Measurements from ENCODE around the gene COL6A1.

The COL6A1 gene

GRCh38 chr21:45938453-45938755, 43.2 kb upstream of the COL6A1 start:
- Histone ChIP-seq H3K4me1 (peaks cover 34 to 100% (median 95%) of the 10 kb centered on the region in 10 experiments), H3K27ac (peak overlapping the region in 7 of 11 experiments; percentile 51 to 78 (median 70); a peak in 14 of 22 replicates), H3K4me2 (peak overlapping the region; percentile 44 to 93 (median 76)), H4K20me1 (peaks cover 0 to 33% (median 9%) of the 10 kb centered on the region in 11 experiments; a peak in 12 of 22 replicates), H3K36me3 (no peaks in the 10 kb centered on the region), H3K9me3 (replicated peaks in 1 of 11) (no peaks in the 10 kb centered on the region), H3K27me3 (peaks cover 0 to 8% (median 0%) of the 10 kb centered on the region in 11 experiments; a peak in 3 of 22 replicates), H3K9ac (peak overlapping the region in 8 of 11 experiments; percentile 28 to 72 (median 52); a peak in 11 of 22 replicates), H3K4me3 (peak overlapping the region in 2 of 10 experiments; percentile 25 to 38; a peak in 1 of 20 replicates)
- TF ChIP-seq Cebpa-rat (IDR thresholded peaks at IDR 0.05) = no peak

- no peaks in the 10 kb centered on the region for H3K36me3 ChIP-seq
Observed at GRCh38 chr21:45938811-45939520, 42.6 kb upstream of the COL6A1 start.

GRCh38 chr21:45939521-45940045, 42.0 kb upstream of the COL6A1 start:
- peaks cover 0 to 33% (median 9%) of the 10 kb centered on the region in 11 experiments; a peak in 12 of 22 replicates for H4K20me1 ChIP-seq
- H3K9me3 ChIP-seq (replicated peaks in 1 of 11) = no peaks in the 10 kb centered on the region
- no peaks in the 10 kb centered on the region for H3K36me3 ChIP-seq
- peaks cover 0 to 8% (median 0%) of the 10 kb centered on the region in 11 experiments; a peak in 3 of 22 replicates for H3K27me3 ChIP-seq
- TF ChIP-seq Cebpa-rat (IDR thresholded peaks at IDR 0.05) = no peak
- H3K4me2 ChIP-seq = peak overlapping the region in 9 of 11 experiments; percentile 45 to 93 (median 87); a peak in 17 of 22 replicates
- H3K4me1 ChIP-seq = peaks cover 23 to 89% (median 83%) of the 10 kb centered on the region in 10 experiments
- H3K9ac ChIP-seq = 0 out of 22 replicates have a peak overlapping the region, but pooled peaks of 1 of the 11 experiments have one; percentile 54
- H3K4me3 ChIP-seq = no peak overlapping the region
- no peak overlapping the region for H3K27ac ChIP-seq

More at GRCh38 chr21:45938811-45939520, 42.6 kb upstream of the COL6A1 start:
- Histone ChIP-seq H3K4me2 (peak overlapping the region in 9 of 11 experiments; percentile 45 to 93 (median 87); a peak in 18 of 22 replicates), H3K27me3 (peaks cover 0 to 8% (median 0%) of the 10 kb centered on the region in 11 experiments; a peak in 3 of 22 replicates), H3K4me1 (peaks cover 29 to 96% (median 89%) of the 10 kb centered on the region in 10 experiments), H4K20me1 (peaks cover 0 to 33% (median 9%) of the 10 kb centered on the region in 11 experiments; a peak in 12 of 22 replicates), H3K9me3 (replicated peaks in 1 of 11) (no peaks in the 10 kb centered on the region), H3K9ac (peak overlapping the region in 4 of 11 experiments; percentile 54 to 67 (median 62); a peak in 4 of 22 replicates), H3K4me3 (no peak overlapping the region), H3K27ac (peak overlapping the region in 4 of 11 experiments; percentile 70 to 78 (median 76); a peak in 8 of 22 replicates)
- no peak for TF ChIP-seq Cebpa-rat (IDR thresholded peaks at IDR 0.05)

- H3K36me3 ChIP-seq = no peaks in the 10 kb centered on the region
- H3K27me3 ChIP-seq = peaks cover 0 to 8% (median 0%) of the 10 kb centered on the region in 11 experiments; a peak in 3 of 22 replicates
- peaks cover 22 to 84% (median 78%) of the 10 kb centered on the region in 10 experiments for H3K4me1 ChIP-seq
- peaks cover 0 to 33% (median 9%) of the 10 kb centered on the region in 11 experiments; a peak in 12 of 22 replicates for H4K20me1 ChIP-seq
- no peaks in the 10 kb centered on the region for H3K9me3 ChIP-seq (replicated peaks in 1 of 11)
- no peak overlapping the region for H3K9ac ChIP-seq
- TF ChIP-seq Cebpa-rat (IDR thresholded peaks at IDR 0.05) = no peak
- H3K4me3 ChIP-seq = no peak overlapping the region
- H3K27ac ChIP-seq = no peak overlapping the region
- H3K4me2 ChIP-seq = peak overlapping the region in 9 of 11 experiments; percentile 33 to 93 (median 87); a peak in 17 of 22 replicates
Observed at GRCh38 chr21:45940091-45940490, 41.5 kb upstream of the COL6A1 start.

- Histone ChIP-seq H3K9me3 (replicated peaks in 1 of 11) (peaks cover 0 to 4% (median 0%) of the 10 kb centered on the region in 11 experiments; a peak in 2 of 22 replicates), H3K4me2 (peak overlapping the region in 9 of 11 experiments; percentile 33 to 93 (median 87); a peak in 18 of 22 replicates), H3K4me3 (no peak overlapping the region), H3K9ac (peak overlapping the region in 4 of 11 experiments; percentile 4 to 37 (median 26); a peak in 1 of 22 replicates), H3K27me3 (peaks cover 0 to 8% (median 0%) of the 10 kb centered on the region in 11 experiments; a peak in 3 of 22 replicates), H3K4me1 (peaks cover 22 to 80% (median 75%) of the 10 kb centered on the region in 10 experiments), H3K27ac (no peak overlapping the region; a peak in 1 of 22 replicates), H4K20me1 (peaks cover 0 to 33% (median 9%) of the 10 kb centered on the region in 11 experiments; a peak in 12 of 22 replicates), H3K36me3 (no peaks in the 10 kb centered on the region)
- no peak for TF ChIP-seq Cebpa-rat (IDR thresholded peaks at IDR 0.05)
Observed at GRCh38 chr21:45940621-45941337, 40.8 kb upstream of the COL6A1 start.

- TF ChIP-seq Cebpa-rat (IDR thresholded peaks at IDR 0.05) = no peak
- Histone ChIP-seq H3K9ac (peak overlapping the region in 3 of 11 experiments; percentile 4 to 37 (median 15); a peak in 2 of 22 replicates), H3K9me3 (replicated peaks in 1 of 11) (peaks cover 0 to 7% (median 0%) of the 10 kb centered on the region in 11 experiments; a peak in 2 of 22 replicates), H3K27ac (peak overlapping the region in 3 of 11 experiments; percentile 21 to 55 (median 42); a peak in 2 of 22 replicates), H3K4me1 (peaks cover 22 to 77% (median 70%) of the 10 kb centered on the region in 10 experiments), H3K36me3 (no peaks in the 10 kb centered on the region), H3K27me3 (peaks cover 0 to 8% (median 0%) of the 10 kb centered on the region in 11 experiments; a peak in 3 of 22 replicates), H4K20me1 (peaks cover 0 to 33% (median 9%) of the 10 kb centered on the region in 11 experiments; a peak in 12 of 22 replicates), H3K4me3 (peak overlapping the region in 1 of 10 experiments; percentile 19; a peak in 1 of 20 replicates), H3K4me2 (peak overlapping the region in 9 of 11 experiments; percentile 33 to 93 (median 87); a peak in 18 of 22 replicates)
Observed at GRCh38 chr21:45941338-45941710, 40.2 kb upstream of the COL6A1 start.

GRCh38 chr21:45941717-45942546, 39.6 kb upstream of the COL6A1 start:
- peaks cover 22 to 71% (median 64%) of the 10 kb centered on the region in 10 experiments for H3K4me1 ChIP-seq
- H3K4me2 ChIP-seq = peak overlapping the region in 9 of 11 experiments; percentile 33 to 93 (median 87); a peak in 18 of 22 replicates
- no peaks in the 10 kb centered on the region for H3K36me3 ChIP-seq
- H3K4me3 ChIP-seq = no peak overlapping the region; a peak in 1 of 20 replicates
- H3K9ac ChIP-seq = peak overlapping the region in 3 of 11 experiments; percentile 4 to 37 (median 15); a peak in 4 of 22 replicates
- peaks cover 0 to 8% (median 0%) of the 10 kb centered on the region in 11 experiments; a peak in 3 of 22 replicates for H3K27me3 ChIP-seq
- no peak for TF ChIP-seq Cebpa-rat (IDR thresholded peaks at IDR 0.05)
- H3K9me3 ChIP-seq (replicated peaks in 1 of 11) = peaks cover 0 to 7% (median 0%) of the 10 kb centered on the region in 11 experiments; a peak in 2 of 22 replicates
- H3K27ac ChIP-seq = peak overlapping the region in 3 of 11 experiments; percentile 21 to 55 (median 42); a peak in 2 of 22 replicates
- H4K20me1 ChIP-seq = peaks cover 0 to 33% (median 9%) of the 10 kb centered on the region in 11 experiments; a peak in 12 of 22 replicates
